GM12801 (cell line): ENCODE data around the gene EFEMP1.

ENCODE experiments used
- CTCF ChIP-seq: IDR thresholded peaks from one replicate; pipeline ENCODE4 v1.5.1; 2011; ENCODE audit warnings: control low read depth; ENCODE audit not compliant: insufficient read length; ENCODE audit errors: extremely low read depth

Gene EFEMP1

GRCh38 chr2:55885944-55886281 lies 37.7 kb downstream of the EFEMP1 start:
- no peak for TF ChIP-seq CTCF

GRCh38 chr2:55885127-55885943 lies 38.2 kb downstream of the EFEMP1 start:
- TF ChIP-seq CTCF, result no peak

DNA sequence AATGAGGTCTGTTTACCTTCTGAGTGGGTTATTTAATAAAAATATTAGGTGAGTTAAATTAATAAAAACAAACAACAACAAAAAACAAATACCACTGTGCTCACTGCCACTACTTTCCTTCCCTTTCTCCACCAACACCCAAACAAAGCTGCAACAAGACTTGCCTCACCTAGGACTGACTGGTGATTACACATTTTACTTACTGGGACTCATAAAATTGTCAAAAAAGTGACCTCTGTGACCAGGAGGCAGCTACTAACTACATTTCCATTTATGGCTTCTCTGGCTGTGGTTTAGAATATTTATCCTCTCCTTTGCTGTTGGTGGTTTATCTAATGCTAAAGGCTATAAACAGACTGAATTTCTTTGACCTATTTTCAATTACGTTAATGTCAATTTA lies 39.8 kb downstream of the EFEMP1 start:
- TF ChIP-seq CTCF, result no peak

DNA sequence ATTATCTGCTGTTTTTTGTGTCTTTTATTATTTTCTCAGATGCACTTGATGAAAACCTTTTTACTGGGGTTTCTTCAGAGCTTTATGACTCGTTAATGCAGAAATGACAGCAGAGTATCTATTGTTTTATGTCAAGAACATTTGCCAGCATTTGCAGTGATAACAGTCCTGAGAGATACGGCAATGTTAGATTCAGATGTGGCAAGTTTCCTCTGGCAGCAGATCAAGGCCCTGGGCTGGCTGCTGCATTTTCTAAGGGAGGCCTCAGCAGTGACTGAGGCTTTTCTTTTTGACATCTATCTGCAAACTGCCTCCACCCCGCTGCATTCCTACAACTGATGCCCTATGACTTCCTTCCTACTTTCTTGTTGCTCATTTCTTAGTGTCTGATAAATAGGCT lies 40.2 kb downstream of the EFEMP1 start:
- no peak for TF ChIP-seq CTCF

DNA sequence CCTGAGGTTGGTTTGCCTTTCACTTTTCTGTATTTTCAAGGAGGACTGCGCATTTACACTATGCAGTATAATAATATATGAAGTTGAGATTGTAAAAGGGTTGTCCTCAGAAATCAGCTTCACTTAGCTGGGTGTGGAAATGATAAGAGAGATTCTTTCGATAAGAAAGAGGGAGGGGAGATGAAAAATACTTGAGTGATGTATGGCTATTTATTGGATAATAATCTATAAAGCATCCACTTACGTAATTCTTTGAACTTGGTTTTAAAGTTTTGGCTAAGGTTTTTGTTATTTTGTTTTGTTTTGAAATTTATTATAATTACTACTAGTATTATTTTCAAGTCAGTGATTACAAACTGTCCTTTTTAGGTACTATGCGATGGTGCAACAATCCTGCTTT lies 40.6 kb downstream of the EFEMP1 start:
- no peak for TF ChIP-seq CTCF

DNA sequence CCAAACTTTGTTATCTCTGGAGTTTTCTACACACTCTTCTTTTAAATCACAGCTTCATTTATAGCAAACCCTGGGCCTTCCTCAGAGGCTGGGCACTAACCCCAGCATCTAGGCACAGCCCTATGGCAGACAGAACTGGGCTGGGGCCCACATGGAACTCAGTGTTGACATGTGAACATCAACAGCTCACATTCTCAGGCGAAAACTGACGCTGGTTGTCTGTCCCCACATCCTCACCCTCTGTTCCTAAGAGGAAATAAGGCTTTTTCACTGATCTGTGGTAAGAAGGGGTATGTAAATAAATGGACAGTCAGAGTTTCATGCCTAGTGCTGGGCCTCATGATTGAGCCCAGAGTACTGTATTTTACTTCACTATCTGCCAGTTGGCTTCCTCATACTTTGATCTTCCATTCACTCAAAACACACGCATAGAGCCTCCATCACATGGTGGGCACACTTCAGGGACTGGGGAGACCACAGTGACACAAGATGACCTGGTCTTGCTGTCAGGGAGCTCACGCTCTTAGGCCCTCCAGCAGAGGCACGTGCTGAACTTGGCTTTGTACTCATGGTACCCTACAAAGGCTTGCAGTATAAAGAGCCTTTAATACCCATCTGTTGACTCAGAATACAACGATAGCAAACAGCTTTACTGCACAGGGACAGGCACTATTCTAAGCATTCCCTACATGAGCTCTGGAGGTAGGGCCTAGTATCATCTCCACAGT lies 43.0 kb downstream of the EFEMP1 start:
- no peak for TF ChIP-seq CTCF

DNA sequence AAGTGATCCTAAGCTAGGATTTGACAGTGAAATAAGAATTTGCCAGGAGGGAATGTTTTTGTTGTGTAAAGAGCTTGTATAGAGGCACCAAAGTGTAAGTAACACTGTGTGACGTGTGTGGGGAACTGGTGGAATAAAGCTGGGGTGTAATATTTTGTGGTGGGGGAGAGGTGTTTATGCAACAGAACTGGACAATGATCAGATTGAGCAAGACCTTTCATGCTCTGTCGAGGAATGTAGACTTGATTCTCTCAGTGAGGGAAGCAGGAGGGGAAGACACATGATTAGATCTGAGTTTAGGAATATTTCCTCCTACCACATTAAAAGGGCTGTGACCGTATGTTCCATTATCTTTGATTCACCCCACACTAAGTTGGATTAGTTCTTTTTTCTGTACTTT lies 43.6 kb downstream of the EFEMP1 start:
- no peak for TF ChIP-seq CTCF
